Skeletal muscle tissue (tissue), 4 donors: ENCODE data around the gene SOBP. TPM values are rescaled to one million over a fixed set of nuclear protein-coding genes. Genes with fewer than 3 reads are reported as not detected.
A peak's percentile ranks its signal among the peaks of the same experiment; 100 is the strongest.

ENCODE experiments used
- H3K27ac ChIP-seq: one replicate; pipeline ENCODE4 v1.7.0; 2013; ENCODE audit warnings: mild to moderate bottlenecking, low read depth, low read length, inconsistent platforms
- H3K27me3 ChIP-seq, 3 donors: one replicate each; pipeline ENCODE4 v1.7.0; 2013; ENCODE audit warnings: low read length in 3 of 3; ENCODE audit not compliant: control insufficient read depth in 3 of 3, insufficient read depth in 3 of 3
- H3K36me3 ChIP-seq, 3 donors: one replicate each; pipeline ENCODE4 v1.7.0; 2013; ENCODE audit warnings: low read length in 3 of 3; ENCODE audit not compliant: control insufficient read depth in 3 of 3, insufficient read depth in 3 of 3
- H3K4me1 ChIP-seq, 3 donors: one replicate each; pipeline ENCODE4 v1.7.0; 2013; ENCODE audit warnings: low read length in 3 of 3, mild to moderate bottlenecking in 3 of 3; ENCODE audit not compliant: control insufficient read depth in 3 of 3, insufficient read depth in 3 of 3
- H3K4me3 ChIP-seq, 3 donors: one replicate each; pipeline ENCODE4 v1.7.0; 2013; ENCODE audit warnings: low read length in 3 of 3
- H3K9ac ChIP-seq, 3 donors: one replicate each; pipeline ENCODE4 v1.7.0; 2013; ENCODE audit warnings: low read length in 3 of 3, mild to moderate bottlenecking in 3 of 3, moderate library complexity in 2 of 3, low read depth in 1 of 3
- H3K9me3 ChIP-seq, 3 donors: one replicate each; pipeline ENCODE4 v1.7.0; 2013; ENCODE audit warnings: low read length in 3 of 3; ENCODE audit not compliant: control insufficient read depth in 3 of 3
- total RNA-seq: library from RNA; depleted of rRNA; stranded (reverse); fragments of >200 nt; gene quantifications from one replicate; pipeline ENCODE4 v1.2.3, GENCODE V29; 2014
- donor health status: Osteomylitis.

The SOBP gene
- total RNA-seq, 1 donor from 2014 or later: 20.4 TPM

DNA sequence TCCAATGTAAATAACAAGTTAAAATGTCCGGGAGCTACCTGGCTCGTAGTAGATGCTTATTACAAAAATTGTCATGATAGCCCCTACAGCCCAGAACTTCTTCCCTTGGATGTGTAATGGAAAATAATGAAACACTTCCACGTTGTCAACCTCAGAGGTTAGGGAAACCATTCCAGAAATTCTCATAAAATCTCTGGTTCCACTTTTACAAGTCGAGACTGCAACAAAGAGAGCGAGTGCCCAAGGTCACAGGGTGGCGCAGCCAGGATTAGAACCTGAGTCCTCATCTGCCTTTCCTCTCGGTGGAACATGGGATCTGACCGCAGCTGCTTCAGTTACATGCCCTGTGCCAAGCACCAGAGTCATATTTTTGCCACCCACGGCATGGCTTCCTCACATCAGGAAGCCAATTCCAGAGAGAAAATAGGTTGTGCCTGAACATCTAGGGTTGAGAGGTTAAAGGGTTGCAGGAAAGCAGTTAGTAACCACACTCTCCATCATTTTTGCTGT, 157.6 kb downstream of the SOBP start:
- H3K4me3 ChIP-seq: no peak overlapping the region
- H3K4me1 ChIP-seq: peaks cover 28 to 32% (median 31%) of the 10 kb centered on the region in 3 donors
- H3K36me3 ChIP-seq: no peaks in the 10 kb centered on the region
- H3K9ac ChIP-seq: peak overlapping the region in 1 of 3 donors; percentile 9
- H3K27ac ChIP-seq: peak overlapping the region; percentile 56
- no peaks in the 10 kb centered on the region for H3K9me3 ChIP-seq
- no peaks in the 10 kb centered on the region for H3K27me3 ChIP-seq

- Histone ChIP-seq H3K27ac (no peak overlapping the region), H3K9me3 (no peaks in the 10 kb centered on the region), H3K36me3 (no peaks in the 10 kb centered on the region), H3K4me1 (peaks cover 32 to 41% (median 38%) of the 10 kb centered on the region in 3 donors), H3K4me3 (no peak overlapping the region), H3K9ac (no peak overlapping the region), H3K27me3 (no peaks in the 10 kb centered on the region)
Observed at GRCh38 chr6:107648983-107649382, 159.1 kb downstream of the SOBP start.

GRCh38 chr6:107652526-107653182, 162.7 kb downstream of the SOBP start:
- Histone ChIP-seq H3K4me3 (peak overlapping the region in 1 of 3 donors; percentile 11), H3K9me3 (no peaks in the 10 kb centered on the region), H3K27me3 (no peaks in the 10 kb centered on the region), H3K27ac (peak overlapping the region; percentile 82), H3K4me1 (peaks cover 28 to 37% (median 33%) of the 10 kb centered on the region in 3 donors), H3K36me3 (no peaks in the 10 kb centered on the region), H3K9ac (peak overlapping the region in 2 of 3 donors; percentile 24 to 51)

GRCh38 chr6:107653183-107653580, 163.3 kb downstream of the SOBP start:
- H3K27me3 ChIP-seq: no peaks in the 10 kb centered on the region
- no peaks in the 10 kb centered on the region for H3K36me3 ChIP-seq
- H3K4me1 ChIP-seq: peaks cover 28 to 37% (median 34%) of the 10 kb centered on the region in 3 donors
- H3K27ac ChIP-seq: peak overlapping the region; percentile 82
- no peaks in the 10 kb centered on the region for H3K9me3 ChIP-seq
- H3K4me3 ChIP-seq: peak overlapping the region in 1 of 3 donors; percentile 11
- peak overlapping the region in 2 of 3 donors; percentile 24 to 51 for H3K9ac ChIP-seq

DNA sequence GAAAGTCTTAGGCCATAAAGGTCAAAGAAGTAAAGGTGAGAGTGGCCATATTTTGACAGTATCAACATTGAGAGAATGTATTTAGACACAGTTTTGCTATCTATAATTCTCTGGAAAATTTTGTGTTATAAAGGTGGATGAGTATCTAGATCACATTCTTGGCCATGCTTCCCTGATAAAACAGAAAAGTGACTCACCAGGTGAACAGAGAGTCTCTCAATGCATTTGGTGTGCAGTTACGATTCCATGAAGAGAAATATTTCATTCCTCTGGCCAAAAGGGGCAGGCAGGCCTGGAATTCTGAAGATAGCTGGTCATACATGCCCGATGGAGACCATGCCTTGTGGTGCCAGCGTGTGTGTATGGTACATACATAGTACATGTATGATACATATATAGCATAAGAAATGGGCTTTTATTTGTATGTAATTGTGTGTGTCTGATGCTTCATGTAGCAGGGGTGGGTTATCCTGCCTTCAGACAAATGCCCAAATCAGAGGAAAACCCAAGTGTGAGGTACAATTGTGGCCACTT, 164.0 kb downstream of the SOBP start:
- Histone ChIP-seq H3K4me3 (no peak overlapping the region), H3K27me3 (no peaks in the 10 kb centered on the region), H3K27ac (peak overlapping the region; percentile 82), H3K9me3 (no peaks in the 10 kb centered on the region), H3K9ac (peak overlapping the region in 1 of 3 donors; percentile 17), H3K4me1 (peaks cover 35 to 37% (median 35%) of the 10 kb centered on the region in 3 donors), H3K36me3 (no peaks in the 10 kb centered on the region)

GRCh38 chr6:107654764-107655163, 164.8 kb downstream of the SOBP start:
- Histone ChIP-seq H3K4me1 (peaks cover 38 to 44% (median 40%) of the 10 kb centered on the region in 3 donors), H3K27ac (peak overlapping the region; percentile 82), H3K36me3 (no peaks in the 10 kb centered on the region), H3K9me3 (no peaks in the 10 kb centered on the region), H3K9ac (no peak overlapping the region), H3K4me3 (no peak overlapping the region), H3K27me3 (no peaks in the 10 kb centered on the region)

- no peaks in the 10 kb centered on the region for H3K9me3 ChIP-seq
- H3K27ac ChIP-seq: no peak overlapping the region
- no peaks in the 10 kb centered on the region for H3K27me3 ChIP-seq
- H3K9ac ChIP-seq: no peak overlapping the region
- no peaks in the 10 kb centered on the region for H3K36me3 ChIP-seq
- peaks cover 40 to 46% (median 42%) of the 10 kb centered on the region in 3 donors for H3K4me1 ChIP-seq
- H3K4me3 ChIP-seq: no peak overlapping the region
Observed at GRCh38 chr6:107655245-107655644, 165.3 kb downstream of the SOBP start.

GRCh38 chr6:107655864-107656263, 165.9 kb downstream of the SOBP start:
- Histone ChIP-seq H3K36me3 (no peaks in the 10 kb centered on the region), H3K9me3 (no peaks in the 10 kb centered on the region), H3K27ac (peak overlapping the region; percentile 64), H3K9ac (no peak overlapping the region), H3K4me1 (peaks cover 43 to 53% (median 47%) of the 10 kb centered on the region in 3 donors), H3K4me3 (no peak overlapping the region), H3K27me3 (no peaks in the 10 kb centered on the region)

GRCh38 chr6:107656401-107656800, 166.5 kb downstream of the SOBP start:
- Histone ChIP-seq H3K36me3 (no peaks in the 10 kb centered on the region), H3K9ac (no peak overlapping the region), H3K4me1 (peaks cover 46 to 58% (median 52%) of the 10 kb centered on the region in 3 donors), H3K27ac (peak overlapping the region; percentile 64), H3K9me3 (no peaks in the 10 kb centered on the region), H3K4me3 (no peak overlapping the region), H3K27me3 (no peaks in the 10 kb centered on the region)

DNA sequence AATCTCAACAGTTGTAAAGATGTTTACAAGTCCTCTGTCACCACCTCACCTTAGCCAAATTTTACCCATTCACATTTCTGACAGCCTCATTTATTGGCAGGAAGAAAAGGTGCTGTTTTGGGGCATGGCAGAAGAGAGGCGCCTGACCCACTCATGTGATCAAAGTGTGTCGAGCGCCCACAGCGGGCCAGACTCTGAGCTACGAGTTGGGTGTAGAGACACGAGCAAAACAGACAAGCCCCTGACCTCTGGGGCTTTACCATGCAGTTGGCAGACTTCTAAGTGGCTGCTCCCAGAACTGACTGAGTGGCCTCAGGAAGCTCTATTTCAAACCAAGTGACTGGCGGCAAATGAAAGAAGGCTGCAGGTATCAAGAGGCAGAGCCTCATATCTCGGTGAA, 167.0 kb downstream of the SOBP start:
- no peaks in the 10 kb centered on the region for H3K9me3 ChIP-seq
- H3K4me3 ChIP-seq: no peak overlapping the region
- H3K9ac ChIP-seq: no peak overlapping the region
- H3K36me3 ChIP-seq: no peaks in the 10 kb centered on the region
- H3K4me1 ChIP-seq: peaks cover 47 to 62% (median 57%) of the 10 kb centered on the region in 3 donors
- peak overlapping the region; percentile 64 for H3K27ac ChIP-seq
- H3K27me3 ChIP-seq: no peaks in the 10 kb centered on the region
